ENCODE data around the gene ATP5F1A.

- TF ChIP-seq, protein P1, sequence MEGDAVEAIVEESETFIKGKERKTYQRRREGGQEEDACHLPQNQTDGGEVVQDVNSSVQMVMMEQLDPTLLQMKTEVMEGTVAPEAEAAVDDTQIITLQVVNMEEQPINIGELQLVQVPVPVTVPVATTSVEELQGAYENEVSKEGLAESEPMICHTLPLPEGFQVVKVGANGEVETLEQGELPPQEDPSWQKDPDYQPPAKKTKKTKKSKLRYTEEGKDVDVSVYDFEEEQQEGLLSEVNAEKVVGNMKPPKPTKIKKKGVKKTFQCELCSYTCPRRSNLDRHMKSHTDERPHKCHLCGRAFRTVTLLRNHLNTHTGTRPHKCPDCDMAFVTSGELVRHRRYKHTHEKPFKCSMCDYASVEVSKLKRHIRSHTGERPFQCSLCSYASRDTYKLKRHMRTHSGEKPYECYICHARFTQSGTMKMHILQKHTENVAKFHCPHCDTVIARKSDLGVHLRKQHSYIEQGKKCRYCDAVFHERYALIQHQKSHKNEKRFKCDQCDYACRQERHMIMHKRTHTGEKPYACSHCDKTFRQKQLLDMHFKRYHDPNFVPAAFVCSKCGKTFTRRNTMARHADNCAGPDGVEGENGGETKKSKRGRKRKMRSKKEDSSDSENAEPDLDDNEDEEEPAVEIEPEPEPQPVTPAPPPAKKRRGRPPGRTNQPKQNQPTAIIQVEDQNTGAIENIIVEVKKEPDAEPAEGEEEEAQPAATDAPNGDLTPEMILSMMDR (IDR thresholded peaks at IDR 0.05), result no peak
- TF ChIP-seq POLR2A (IDR thresholded peaks at IDR 0.05), result no peak
Observed at GRCh38 chr18:46055838-46056230, 42.3 kb downstream of the ATP5F1A start.

Measured in lower leg skin (tissue), 3 donors.